ENCODE measurements around the gene ABCC2.
"Not testable (repeated sequence)": the region's sequence is repeated elsewhere in the genome, so short reads cannot be mapped to it uniquely, and the experiment has no call there.

ABCC2 gene

DNA sequence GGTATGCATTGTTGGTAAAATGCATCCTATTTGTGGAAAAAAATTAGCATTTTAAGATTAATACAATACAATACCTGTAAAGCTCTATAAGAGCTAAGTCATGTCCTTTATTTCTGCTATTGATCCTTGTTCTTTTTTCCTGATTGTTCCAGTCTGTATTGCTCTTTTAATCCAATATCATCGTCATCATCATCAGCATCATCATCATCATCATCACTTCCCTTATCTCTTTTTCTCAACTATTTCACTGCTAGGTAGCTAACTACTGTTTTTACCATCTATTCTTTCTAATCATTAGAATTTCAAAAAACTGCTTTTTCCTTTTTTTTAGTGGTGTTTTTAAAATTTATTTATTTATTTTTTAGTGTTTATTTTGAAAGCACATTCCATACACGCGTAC lies 71.2 kb downstream of the ABCC2 start:
- DNase-seq (ENCODE audit: low spot score), result no peak

DNA sequence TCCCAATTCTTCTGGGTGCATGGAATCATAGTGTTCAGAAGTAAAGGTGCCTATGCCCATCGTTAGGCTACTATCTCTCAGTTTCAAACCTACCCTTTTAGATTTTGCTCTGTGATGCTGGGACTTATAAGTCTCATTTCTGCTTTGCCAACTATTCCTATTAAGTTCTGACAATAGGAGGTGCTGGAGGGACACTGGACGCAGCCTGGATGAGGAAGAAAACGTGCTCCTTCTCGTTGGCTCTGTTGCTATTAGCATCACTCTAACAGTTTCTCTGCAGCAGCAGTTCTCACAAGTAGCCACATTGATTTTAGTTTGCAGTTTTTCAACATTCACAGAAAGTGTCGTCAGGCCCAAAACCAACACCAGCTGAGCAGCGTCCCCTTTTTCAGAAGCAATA lies 72.4 kb downstream of the ABCC2 start:
- DNase-seq (ENCODE audit: low spot score), result no peak

DNA sequence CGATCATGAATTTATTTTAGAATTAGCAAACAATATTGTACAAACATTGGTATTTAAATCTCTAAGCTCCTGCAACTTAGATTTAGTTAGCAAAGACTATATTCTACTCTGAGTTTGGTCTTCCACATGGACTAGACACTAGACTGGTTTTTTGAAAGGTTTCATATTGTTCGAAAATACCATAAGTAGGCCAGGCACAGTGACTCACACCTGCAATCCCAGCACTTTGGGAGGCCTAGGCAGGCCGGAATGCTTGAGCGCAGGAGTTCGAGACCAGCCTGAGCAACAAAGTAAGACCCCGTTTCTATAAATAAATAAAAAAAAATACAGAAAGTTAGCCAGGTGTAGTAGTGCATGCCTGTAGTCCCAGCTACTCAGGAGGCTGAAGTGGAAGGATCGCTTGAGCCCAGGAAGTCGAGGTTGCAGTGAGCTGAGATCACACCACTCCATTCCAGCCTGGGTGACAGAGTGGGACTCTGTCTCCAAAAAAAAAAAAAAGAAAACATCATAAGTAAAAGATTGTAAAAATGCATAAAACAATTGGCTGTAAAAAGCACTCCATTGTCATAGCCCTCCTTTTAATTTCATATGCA lies 73.1 kb downstream of the ABCC2 start:
- DNase-seq (ENCODE audit: low spot score), result no peak

DNA sequence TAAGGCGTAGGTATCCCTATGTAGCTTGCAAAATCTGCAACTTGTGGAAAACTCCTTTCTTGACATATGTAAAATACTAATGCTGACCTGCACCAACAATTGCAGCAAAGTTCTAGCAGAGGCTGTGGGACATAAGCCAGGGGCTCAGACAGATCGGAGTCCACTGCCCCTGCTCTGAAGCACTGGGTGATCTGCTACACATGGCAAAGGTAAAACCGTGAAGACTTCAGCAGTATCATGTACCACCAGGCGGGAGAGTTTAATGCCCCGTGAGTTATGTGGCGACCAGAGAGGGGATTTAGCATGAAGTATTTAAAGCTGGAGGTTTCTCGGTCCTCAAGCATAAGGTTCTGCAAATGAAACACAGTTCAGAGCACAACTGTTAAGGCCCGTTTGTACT lies 76.4 kb downstream of the ABCC2 start:
- DNase-seq (ENCODE audit: low spot score), result no peak

DNA sequence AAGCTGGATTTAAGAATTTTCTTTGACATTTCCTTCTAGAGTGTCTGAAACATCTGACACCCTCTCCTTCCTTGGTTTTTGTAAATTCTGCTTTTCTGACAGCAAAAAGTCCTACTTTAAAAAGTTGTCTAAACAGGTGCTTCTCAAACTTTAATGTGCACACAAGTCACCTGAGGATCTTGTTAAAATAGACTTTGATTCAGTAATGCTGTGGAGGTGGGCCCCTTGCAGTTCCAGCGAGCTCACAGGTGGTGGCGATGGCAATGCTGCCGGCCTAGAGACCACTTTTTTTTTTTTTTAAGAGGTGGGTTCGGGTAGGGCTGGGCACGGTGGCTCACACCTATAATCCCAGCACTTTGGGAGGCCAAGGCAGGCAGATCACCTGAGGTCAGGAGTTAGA lies 77.1 kb downstream of the ABCC2 start:
- DNase-seq (ENCODE audit: low spot score), result no peak

DNA sequence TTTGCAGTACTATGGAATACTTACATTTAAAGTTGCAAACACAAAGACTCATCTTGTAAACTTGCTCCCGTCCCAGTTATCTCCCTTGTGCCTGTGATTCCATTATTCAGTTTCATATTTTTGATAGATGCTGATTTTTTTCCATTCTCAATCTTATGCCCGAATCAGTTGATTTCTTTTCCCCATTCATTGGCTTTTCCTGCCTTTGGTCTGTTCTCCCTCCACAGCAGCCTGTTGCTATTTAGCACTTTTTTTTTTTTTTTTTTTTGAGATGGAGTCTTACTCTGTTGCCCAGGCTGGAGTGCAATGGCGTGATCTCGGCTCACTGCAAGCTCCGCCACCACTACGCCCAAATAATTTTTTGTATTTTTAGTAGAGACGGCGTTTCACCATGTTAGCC lies 78.0 kb downstream of the ABCC2 start:
- no peak for DNase-seq (ENCODE audit: low spot score)

DNA sequence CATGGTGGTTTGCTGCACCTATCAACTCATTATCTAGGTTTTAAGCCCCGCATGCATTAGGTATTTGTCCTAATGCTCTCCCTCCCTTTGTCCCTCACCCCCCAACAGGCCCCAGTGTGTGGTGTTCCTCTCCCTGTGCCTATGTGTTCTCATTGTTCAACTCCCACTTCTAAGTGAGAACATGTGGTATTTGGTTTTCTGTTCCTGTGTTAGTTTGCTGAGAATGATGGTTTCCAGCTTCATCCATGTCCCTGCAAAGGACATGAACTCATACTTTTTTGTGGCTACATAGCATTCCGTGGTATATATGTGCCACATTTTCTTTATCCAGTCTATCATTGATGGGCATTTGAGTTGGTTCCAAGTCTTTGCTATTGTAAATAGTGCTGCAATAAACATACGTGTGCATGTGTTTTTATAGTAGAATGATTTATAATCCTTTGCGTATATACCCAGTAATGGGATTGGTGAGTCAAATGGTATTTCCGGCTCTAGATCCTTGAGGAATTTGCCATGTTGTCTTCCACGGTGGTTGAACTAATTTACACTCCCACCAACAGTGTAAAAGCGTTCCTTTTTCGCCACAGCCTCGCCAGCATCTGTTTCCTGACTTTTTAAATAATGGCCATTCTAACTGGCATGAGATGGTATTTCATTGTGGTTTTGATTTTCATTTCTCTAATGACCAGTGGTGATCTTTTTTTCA lies 81.2 kb downstream of the ABCC2 start:
- not testable (repeated sequence) for DNase-seq (ENCODE audit: low spot score)

DNA sequence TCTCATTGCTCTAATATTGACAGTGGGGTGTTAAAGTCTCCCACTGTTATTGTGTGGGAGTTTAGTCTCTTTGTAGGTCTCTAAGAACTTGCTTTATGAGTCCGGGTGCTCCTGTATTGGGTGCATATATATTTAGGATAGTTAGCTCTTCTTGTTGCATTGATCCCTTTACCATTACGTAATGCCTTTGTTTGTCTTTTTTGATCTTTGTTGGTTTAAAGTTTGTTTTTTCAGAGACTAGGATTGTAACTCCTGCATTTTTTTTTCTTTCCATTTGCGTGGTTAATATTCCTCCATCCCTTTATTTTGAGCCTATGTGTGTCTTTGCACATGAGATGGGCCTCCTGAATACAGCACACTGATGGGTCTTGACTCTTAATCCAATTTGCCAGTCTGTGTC lies 84.8 kb downstream of the ABCC2 start:
- DNase-seq (ENCODE audit: low spot score), result not testable (repeated sequence)

DNA sequence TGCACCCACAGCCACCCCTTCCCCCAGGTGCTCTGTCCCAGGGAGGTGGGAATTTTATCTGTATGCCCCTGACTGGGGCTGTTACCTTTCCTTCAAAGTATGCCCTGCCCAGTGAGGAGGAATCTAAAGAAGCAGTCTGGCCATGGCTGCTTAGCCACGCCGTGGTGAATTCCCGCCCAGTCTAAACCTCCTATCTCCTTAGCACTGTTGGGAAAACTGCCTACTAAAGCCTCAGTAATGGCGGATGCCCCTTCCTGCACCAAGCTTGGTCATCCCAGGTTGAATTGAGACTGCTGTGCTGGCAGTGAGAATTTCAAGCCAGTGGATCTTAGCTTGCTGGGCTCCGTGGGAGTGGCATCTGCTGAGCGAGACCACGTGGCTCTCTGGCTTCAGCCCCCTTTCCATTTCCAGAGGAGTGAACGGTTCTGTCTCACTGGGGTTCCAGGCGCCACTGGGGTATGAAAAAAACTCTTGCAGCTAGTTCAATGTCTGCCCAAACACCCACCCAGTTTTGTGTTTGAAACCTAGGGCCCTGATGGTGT lies 87.2 kb downstream of the ABCC2 start:
- DNase-seq (ENCODE audit: low spot score), result no peak

DNA sequence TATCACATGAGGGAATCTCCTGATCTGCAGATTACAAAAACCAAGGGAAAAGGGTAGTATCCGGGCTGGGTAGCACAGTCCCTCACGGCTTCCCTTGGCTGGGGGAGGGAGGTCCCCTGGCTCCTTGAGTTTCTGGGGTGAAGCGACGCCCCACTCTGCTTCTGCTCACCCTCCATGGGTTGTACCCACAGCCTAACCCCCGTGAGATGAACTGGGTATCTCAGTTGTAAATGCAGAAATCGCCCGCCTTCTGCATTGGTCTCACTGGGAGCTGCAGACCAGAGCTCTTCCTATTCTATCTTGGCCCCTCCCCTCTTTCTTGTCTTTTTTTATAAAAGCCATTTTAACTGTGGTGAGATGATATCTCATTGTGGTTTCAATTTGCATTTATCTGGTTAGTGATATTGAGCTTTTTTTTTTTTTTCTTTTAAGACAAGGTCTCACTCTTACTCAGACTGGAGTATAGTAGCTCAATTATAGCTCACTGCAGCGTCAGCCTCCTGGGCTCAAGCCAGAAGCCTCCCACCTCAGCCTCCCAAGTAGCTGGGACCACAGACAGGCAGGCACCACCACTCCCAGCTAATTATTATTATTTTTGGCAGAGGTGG lies 87.8 kb downstream of the ABCC2 start:
- no peak for DNase-seq (ENCODE audit: low spot score)

DNA sequence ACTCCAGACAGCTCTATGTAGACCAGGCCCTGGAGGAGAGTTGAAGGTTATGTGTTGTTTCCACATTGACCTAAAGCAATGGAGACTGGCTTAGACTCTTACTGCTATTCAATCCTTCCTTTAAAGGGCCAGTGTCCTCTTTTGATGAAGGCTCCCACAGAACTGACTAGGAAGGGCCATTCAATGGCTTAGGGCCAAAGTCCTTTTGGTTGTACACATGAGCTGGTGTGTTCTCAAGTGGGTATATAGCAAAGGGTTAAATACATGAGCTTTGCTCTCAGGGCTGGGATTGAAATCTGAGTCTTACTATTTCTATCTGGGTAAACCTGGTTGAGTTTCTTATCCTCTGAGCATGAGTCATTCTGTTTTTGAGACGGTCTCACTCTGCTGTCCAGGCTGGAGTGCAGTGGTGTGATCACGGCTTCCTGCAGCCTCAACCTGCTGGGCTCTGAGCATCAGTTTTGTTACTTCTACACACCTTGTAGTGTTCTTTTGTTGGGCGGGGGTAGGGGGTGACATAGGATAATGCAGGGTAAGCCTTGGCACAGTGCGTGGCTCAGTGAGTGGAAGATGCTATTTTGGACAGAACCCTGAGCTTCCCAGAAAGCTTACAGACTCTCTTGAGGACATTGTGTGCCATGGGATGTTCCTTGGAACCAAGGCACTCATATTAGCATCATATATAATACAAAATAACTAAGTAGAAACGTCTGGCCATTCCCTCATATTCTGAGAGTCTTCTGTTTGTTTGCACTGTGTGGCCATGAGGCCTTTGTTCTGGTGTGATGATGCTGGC lies 90.1 kb downstream of the ABCC2 start:
- no peak for DNase-seq (ENCODE audit: low spot score)

DNA sequence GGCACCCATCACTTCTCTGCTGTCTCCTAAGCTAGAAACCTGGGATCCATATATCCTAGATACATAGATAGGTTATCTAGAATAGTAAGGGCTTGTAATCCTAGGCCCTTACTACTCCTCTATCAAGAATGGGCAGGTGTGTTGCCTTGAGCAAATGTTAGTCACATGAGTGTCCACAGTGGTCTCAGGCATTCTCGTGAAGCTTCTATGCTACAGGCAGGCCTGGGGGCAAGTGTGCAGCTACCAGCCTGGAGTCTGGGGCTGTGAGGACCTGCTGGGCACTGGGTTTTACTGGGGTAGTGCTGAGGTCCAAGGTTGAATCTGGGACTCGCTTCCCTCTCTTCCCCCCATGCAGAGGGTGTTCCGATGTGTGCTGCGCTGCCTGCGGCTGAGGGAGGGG lies 91.4 kb downstream of the ABCC2 start:
- no peak for DNase-seq (ENCODE audit: low spot score)

DNA sequence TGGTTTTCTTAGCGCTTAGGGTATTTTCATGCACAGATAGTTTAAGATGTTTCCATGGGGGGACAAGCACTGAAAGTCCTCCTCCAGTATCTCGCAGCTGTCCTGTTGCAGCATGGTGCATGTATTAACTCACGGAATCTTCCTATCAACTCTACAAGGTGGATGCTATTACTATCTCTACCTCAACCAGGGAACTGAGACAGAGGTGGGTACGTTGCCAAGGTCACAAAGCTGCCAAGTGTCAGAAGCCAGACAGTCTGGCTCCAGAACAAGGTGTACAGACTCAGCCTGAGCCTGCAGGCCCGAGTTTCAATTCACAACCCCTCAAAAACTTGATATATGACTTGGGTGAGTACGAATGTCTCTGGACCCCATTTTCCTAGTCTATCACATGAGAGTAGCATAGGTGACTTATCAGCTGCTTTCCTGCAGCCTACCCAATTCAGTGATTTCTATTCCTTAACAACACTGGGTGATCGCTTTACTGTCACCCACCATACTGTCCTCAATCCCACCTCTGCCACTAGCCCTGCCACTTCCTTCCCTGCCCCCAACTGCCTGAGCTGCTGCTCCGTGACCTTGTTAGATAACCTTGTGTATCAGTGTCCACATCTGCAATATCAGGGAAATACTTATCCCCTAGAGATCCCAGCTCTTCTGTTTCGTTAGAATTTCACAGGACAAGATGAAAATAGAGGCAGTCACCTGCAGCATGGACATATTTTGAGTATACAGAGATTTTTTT lies 92.1 kb downstream of the ABCC2 start:
- no peak for DNase-seq (ENCODE audit: low spot score)

DNA sequence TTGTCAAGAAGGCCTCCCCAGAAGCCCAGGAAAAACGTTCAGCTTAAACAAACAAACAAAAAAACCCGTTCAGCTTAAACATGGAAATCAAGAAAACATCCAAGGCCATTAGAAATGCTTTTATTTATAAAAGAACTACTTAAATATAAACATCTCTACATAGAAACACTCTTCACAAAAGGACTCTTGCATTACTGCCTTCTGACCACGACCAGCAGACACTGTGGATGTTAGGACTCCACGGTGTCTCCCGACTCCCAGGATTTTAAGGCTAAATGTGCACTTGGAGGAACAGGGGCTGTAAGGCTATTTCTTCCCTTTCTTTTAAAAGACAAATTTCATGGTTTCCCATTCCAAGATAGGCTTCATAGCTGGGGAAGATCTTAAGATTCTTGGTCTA lies 93.0 kb downstream of the ABCC2 start:
- no peak for DNase-seq (ENCODE audit: low spot score)

DNA sequence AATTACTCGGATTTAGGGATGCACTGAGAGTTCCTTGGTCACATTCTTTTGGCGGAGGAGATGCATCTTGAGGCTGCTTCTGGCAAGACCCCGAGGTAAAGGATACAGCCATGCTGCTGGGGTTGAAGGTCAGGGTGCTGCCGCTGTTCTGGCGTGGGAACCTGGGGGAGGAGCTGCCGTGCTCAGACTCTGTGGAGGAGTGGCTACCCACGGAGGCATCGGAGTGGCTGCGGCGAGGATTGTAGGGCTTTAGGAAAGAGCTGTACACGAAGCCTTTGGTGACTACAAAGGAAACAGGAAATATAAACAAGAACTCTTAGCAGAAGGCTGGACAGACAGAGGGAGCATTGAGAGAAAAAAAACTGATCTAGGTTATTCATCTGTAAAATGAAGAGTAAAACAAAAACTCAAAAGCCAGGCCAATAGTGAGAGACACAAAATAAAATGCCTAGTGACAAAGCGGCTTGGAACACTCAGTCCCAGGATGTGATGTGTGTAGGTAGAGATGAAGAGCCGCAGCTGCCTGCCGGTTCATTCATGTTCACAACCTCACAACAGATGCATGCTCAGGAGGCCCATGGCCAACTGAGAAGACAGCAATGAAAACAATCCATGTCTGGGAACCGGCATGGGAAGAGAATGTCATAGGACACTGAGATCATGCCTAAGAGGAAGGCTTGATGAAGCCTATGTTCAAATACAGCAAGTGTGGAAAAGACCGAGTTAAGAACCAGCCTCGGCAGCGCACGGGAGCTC lies 97.8 kb downstream of the ABCC2 start:
- DNase-seq (ENCODE audit: low spot score), result no peak

DNA sequence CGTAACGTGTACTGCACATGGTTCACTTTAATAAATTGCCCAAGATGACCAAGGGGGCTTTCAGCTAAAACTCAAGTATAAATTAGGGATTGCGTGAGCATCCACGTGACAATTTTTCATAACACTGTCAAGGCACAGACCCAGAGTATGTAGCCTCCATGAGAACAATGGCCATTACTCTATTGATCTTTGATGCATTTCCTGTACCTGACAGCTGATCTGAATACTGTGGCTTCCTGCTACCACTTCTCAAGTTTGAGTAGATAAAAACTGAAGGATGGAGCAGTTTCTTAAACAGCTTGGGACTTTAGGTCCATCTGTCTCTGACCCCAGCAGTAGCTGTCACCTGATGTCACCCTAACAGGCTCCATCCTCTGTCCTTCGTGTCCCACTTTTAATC lies 98.9 kb downstream of the ABCC2 start:
- no peak for DNase-seq (ENCODE audit: low spot score)

DNA sequence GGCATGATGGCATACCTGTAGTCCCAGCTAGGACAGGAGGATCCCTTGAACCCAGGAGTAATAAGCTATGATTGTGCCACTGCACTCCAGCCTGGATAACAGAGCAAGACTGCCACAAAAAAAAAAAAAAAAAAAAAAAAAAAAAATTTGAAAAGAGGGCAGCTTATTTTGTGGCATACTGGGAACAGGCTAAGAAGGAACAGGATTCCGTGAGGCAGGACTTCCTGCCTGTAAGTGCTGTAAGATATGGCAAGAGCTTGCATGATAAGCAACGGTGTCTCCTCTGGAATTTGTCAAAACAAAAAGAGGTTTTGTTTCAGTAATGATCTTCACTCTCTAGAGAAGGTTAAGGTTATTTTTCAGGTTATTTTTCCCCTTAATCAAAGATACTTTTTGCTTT lies 101.1 kb downstream of the ABCC2 start:
- no peak for DNase-seq (ENCODE audit: low spot score)

DNA sequence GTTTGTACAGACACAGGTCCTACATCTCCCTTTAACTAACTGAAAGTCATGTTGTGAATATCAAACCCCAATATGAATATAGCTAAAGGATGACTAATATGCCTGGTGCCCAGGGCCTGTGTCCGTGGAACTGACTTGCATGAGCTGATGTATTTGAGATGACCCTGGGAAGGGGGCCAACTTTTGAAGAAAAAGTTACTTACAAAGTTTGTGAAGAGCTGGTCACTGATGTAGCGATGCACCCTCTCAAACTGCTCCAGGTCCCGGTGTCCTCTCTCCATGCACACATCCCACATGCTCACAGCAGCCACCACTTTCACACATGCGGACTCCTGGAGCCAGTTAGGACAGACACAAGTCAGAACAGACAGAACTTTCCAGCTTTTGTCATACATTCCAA lies 106.2 kb downstream of the ABCC2 start:
- no peak for DNase-seq (ENCODE audit: low spot score)

DNA sequence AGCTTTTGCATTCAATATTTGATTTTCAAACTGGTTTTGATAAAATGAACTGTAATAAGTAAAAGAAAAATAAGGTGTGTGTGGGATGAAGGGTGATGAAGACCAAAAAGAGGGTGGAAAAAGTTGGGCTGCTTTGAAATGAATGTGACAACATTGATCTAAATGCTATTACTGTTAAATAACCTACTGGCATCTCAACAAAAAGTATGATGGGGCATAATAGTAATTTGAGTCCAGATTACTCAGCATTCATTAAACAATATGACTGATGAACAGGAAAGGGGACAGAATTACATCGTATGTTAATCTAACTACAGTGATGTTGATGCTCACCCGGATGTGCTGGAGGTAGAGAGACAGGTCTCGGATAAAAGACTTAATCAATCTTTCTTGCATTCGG lies 112.2 kb downstream of the ABCC2 start:
- DNase-seq (ENCODE audit: low spot score), result no peak

DNA sequence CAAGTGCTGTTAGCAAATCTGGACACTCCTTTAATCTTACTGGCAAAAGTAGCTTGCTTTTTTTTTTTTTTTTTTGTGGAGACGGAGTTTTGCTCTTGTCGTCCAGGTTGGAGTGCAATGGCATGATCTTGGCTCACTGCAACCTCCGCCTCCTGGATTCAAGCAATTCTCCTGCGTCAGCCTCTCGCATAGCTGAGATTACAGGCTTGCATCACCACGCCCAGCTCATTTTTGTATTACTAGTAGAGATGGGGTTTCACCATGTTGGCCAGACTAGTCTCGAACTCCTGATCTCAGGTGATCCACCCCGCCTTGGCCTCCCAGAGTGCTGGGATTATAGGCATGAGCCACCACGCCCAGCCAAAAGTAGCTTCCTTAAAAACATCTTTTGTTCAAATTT lies 112.6 kb downstream of the ABCC2 start:
- not testable (repeated sequence) for DNase-seq (ENCODE audit: low spot score)

DNA sequence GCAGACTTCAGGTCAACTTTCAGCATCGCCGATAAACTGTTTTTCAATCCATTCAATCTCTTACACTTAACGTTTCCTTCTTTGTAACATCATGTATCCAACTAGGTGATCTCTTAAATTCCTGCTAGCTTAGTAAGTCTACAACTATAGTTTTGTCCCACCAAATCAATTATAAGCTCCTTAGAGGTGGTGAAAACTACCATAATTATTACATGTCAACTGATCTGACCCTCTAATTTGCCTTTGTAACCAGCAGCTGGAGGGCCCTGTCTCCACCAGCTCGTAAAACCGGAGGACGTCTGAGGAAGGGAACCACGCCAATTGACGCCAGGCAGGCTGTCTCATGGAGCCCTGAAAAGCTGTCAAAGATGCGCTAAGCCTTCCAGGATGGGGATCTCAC lies 113.4 kb downstream of the ABCC2 start:
- no peak for DNase-seq (ENCODE audit: low spot score)

Measured in hematopoietic multipotent progenitor cell treated with erythropoietin and hydrocortisone succinate and interleukin-3 and kit ligand, for 15 days (in vitro differentiated cells).